Transverse colon (tissue), 4 donors: Measurements from ENCODE around the gene ELAVL2. TPM values are rescaled to one million over a fixed set of nuclear protein-coding genes. Genes with fewer than 3 reads are reported as not detected.

Source experiments
- DNase-seq: peaks from one replicate; pipeline ENCODE4 v3.0.0-alpha.2; 2019
- H3K27ac ChIP-seq, 4 donors: fragments of 200-600 bp; sonication (generic); 2 replicates each; pipeline ENCODE4 v1.5.1; 2016 to 2018; ENCODE audit warnings: inconsistent platforms in 4 of 4
- H3K27me3 ChIP-seq: fragments of 200-600 bp; sonication (generic); 2 replicates; pipeline ENCODE4 v1.5.1; 2017; ENCODE audit warnings: inconsistent platforms
- H3K36me3 ChIP-seq, 4 donors: fragments of 200-600 bp; sonication (generic); 2 replicates each; pipeline ENCODE4 v1.5.1; 2017 to 2019; ENCODE audit warnings: inconsistent platforms in 4 of 4
- H3K4me1 ChIP-seq, 4 donors: fragments of 200-600 bp; sonication (generic); 2 replicates each; pipeline ENCODE4 v1.5.1; 2017 to 2020; ENCODE audit warnings: inconsistent platforms in 4 of 4
- H3K4me3 ChIP-seq, 4 donors: fragments of 200-600 bp; sonication (generic); 1 replicate in 1 of 4; 2 replicates in 3 of 4; pipeline versions ENCODE4 v1.5.1 to v1.6.1; 2017 to 2019; ENCODE audit warnings: inconsistent platforms in 4 of 4
- H3K9me3 ChIP-seq, 2 donors: fragments of 200-600 bp; sonication (generic); 2 replicates each; pipeline ENCODE4 v1.5.1; 2017 to 2019; ENCODE audit warnings: inconsistent platforms in 2 of 2
- CTCF ChIP-seq, 5 experiments: fragments of 200-600 bp in 3 of 5; fragments of 450-650 bp in 2 of 5; sonication (generic) in 3 of 5; IDR thresholded peaks; 1 replicate in 2 of 5; 2 replicates in 3 of 5; pipeline ENCODE4 v1.5.1; 2016 to 2017; ENCODE audit warnings: antibody characterized with exemption in 5 of 5, inconsistent platforms in 3 of 5, mild to moderate bottlenecking in 2 of 5, moderate library complexity in 1 of 5
- EP300 ChIP-seq: sonication (generic); formaldehyde crosslinking; IDR thresholded peaks from one replicate; pipeline ENCODE4 v1.6.1; 2017; ENCODE audit warnings: antibody characterized with exemption, low read depth
- POLR2A ChIP-seq: fragments of 450-650 bp; IDR thresholded peaks from one replicate; pipeline ENCODE4 v1.6.1; 2016; ENCODE audit warnings: antibody characterized with exemption, mild to moderate bottlenecking, moderate library complexity
- POLR2AphosphoS5 ChIP-seq, 3 donors: sonication (generic); formaldehyde crosslinking; IDR thresholded peaks; one replicate each; pipeline ENCODE4 v1.6.1; 2016; ENCODE audit warnings: antibody characterized with exemption in 3 of 3
- WGBS, 2 donors: methylation state at CpG; one replicate each; pipeline ENCODE4 v1.1.5; 2018; ENCODE audit warnings: low coverage in 1 of 2; 5-methylcytosine and 5-hydroxymethylcytosine counted together
- in situ Hi-C, 4 donors: fragments of 200-750 bp; cut with MboI; loops; one replicate each; pipeline versions ENCODE4 v1.15.0 to v1.15.1; 2017; ENCODE audit warnings: low sequenced_read_pairs in 3 of 4, low pct_ligation_motif_present in 1 of 4, low pct_unique_long_range_greater_than_20kb in 1 of 4
- intact Hi-C: fragments of 100-400 bp; cut with DNase I; formaldehyde crosslinking; loops from one replicate; pipeline ENCODE4 v1.15.1; 2023; ENCODE audit warnings: low total_unique reads
- total RNA-seq, 4 donors: library from RNA; depleted of rRNA; stranded (reverse); fragments of >200 nt; gene quantifications; one replicate each; pipeline ENCODE4 v1.1.0, GENCODE V29; 2016

Gene ELAVL2
- total RNA-seq, 4 donors from 2014 or later, result 0.41 to 2.2 (median 0.60) TPM; not detected in 1

GRCh38 chr9:23682352-23682751 is 143.7 kb downstream of the ELAVL2 start:
- no peak overlapping the region for H3K4me3 ChIP-seq
- H3K9me3 ChIP-seq, result no peaks in the 10 kb centered on the region
- 47 to 58% methylated on average over 5 to 9 of the region's 9 CpGs for WGBS, 2 donors
- DNase-seq, result no peak
- TF ChIP-seq POLR2AphosphoS5 (IDR thresholded peaks at IDR 0.05) (no peak), CTCF (IDR thresholded peaks at IDR 0.05) (no peak), EP300 (no peak)
- intact Hi-C loops, result no loop called here
- H3K27ac ChIP-seq, result no peak overlapping the region
- no peaks in the 10 kb centered on the region for H3K27me3 ChIP-seq
- H3K4me1 ChIP-seq, result no peaks in the 10 kb centered on the region
- H3K36me3 ChIP-seq, result no peaks in the 10 kb centered on the region
- in situ Hi-C loops, result no loop called here

- no peak for DNase-seq
- H3K27me3 ChIP-seq, result no peaks in the 10 kb centered on the region
- intact Hi-C loops, result no loop called here
- 65 to 80% methylated on average over 2 to 3 of the region's 3 CpGs for WGBS, 2 donors
- TF ChIP-seq POLR2AphosphoS5 (IDR thresholded peaks at IDR 0.05) (no peak), POLR2A (no peak), CTCF (IDR thresholded peaks at IDR 0.05) (no peak), EP300 (no peak)
- no peaks in the 10 kb centered on the region for H3K9me3 ChIP-seq
- H3K27ac ChIP-seq, result no peak overlapping the region
- H3K4me3 ChIP-seq, result no peak overlapping the region
- H3K4me1 ChIP-seq, result no peaks in the 10 kb centered on the region
- no peaks in the 10 kb centered on the region for H3K36me3 ChIP-seq
- in situ Hi-C loops, result no loop called here
Observed at GRCh38 chr9:23677446-23677845, 148.6 kb downstream of the ELAVL2 start.

- Histone ChIP-seq H3K4me3 (no peak overlapping the region), H3K9me3 (no peaks in the 10 kb centered on the region), H3K27me3 (no peaks in the 10 kb centered on the region), H3K36me3 (no peaks in the 10 kb centered on the region), H3K27ac (no peak overlapping the region), H3K4me1 (no peaks in the 10 kb centered on the region)
- intact Hi-C loops (no loop called here), in situ Hi-C loops (no loop called here)
- 72 to 83% methylated on average over 4 to 6 of the region's 6 CpGs for WGBS, 2 donors
- no peak for TF ChIP-seq CTCF (IDR thresholded peaks at IDR 0.05)
- no peak for TF ChIP-seq EP300
- TF ChIP-seq POLR2A, result no peak
- no peak for TF ChIP-seq POLR2AphosphoS5 (IDR thresholded peaks at IDR 0.05)
- no peak for DNase-seq
Observed at GRCh38 chr9:23674016-23674585, 151.9 kb downstream of the ELAVL2 start.

GRCh38 chr9:23672151-23672550 is 153.9 kb downstream of the ELAVL2 start:
- H3K4me3 ChIP-seq, result no peak overlapping the region
- DNase-seq, result no peak
- H3K9me3 ChIP-seq, result no peaks in the 10 kb centered on the region
- H3K27me3 ChIP-seq, result no peaks in the 10 kb centered on the region
- H3K27ac ChIP-seq, result no peak overlapping the region
- intact Hi-C loops (no loop called here), in situ Hi-C loops (no loop called here)
- no peak for TF ChIP-seq EP300
- no peak for TF ChIP-seq POLR2AphosphoS5 (IDR thresholded peaks at IDR 0.05)
- TF ChIP-seq CTCF (IDR thresholded peaks at IDR 0.05), result no peak
- no peak for TF ChIP-seq POLR2A
- no peaks in the 10 kb centered on the region for H3K4me1 ChIP-seq
- no peaks in the 10 kb centered on the region for H3K36me3 ChIP-seq
- WGBS, 2 donors, result 78 to 91% methylated on average over 5 to 6 of the region's 6 CpGs
